CD4-positive, alpha-beta T cell (primary cell): ENCODE results near the gene PGC. TPM values are rescaled to one million over a fixed set of nuclear protein-coding genes. Genes with fewer than 3 reads are reported as not detected.

Source experiments
- ATAC-seq: fragments of 200-7000 bp; cut with Tn5 transposase; one replicate; pipeline ENCODE4 v1.10.0; 2022; ENCODE audit warnings: mild to moderate bottlenecking; ENCODE audit not compliant: poor library complexity
- CTCF ChIA-PET: fragments of 350-600 bp; sonication (Branson Sonifier 250); formaldehyde crosslinking; loops from one replicate; lab custom pipeline; 2021; ENCODE audit warnings: antibody characterized with exemption, inconsistent platforms; lab: Charles Lee
- POLR2A ChIA-PET: fragments of 350-600 bp; sonication (Branson Sonifier 250); formaldehyde crosslinking; loops from one replicate; lab custom pipeline; 2021; ENCODE audit warnings: antibody characterized with exemption, inconsistent platforms; lab: Charles Lee
- DNase-seq, 14 experiments: peaks; one replicate each; pipeline ENCODE4 v3.0.0-alpha.2; 2013 to 2020; ENCODE audit warnings: mixed read lengths in 2 of 14
- H3K27ac ChIP-seq, 2 donors: one replicate each; pipeline versions ENCODE4 v1.5.1 to v1.7.0; 2013; ENCODE audit warnings: low read length in 2 of 2, low read depth in 1 of 2, mild to moderate bottlenecking in 1 of 2
- H3K27me3 ChIP-seq, 2 experiments: 1 replicate in 1 of 2; 2 replicates in 1 of 2; pipeline versions ENCODE4 v1.6.1 to v1.7.0; 2013; ENCODE audit warnings: low read length in 2 of 2, control low read depth in 1 of 2, mild to moderate bottlenecking in 1 of 2, moderate library complexity in 1 of 2; ENCODE audit not compliant: insufficient read depth in 2 of 2, control insufficient read depth in 1 of 2
- H3K36me3 ChIP-seq: one replicate; pipeline ENCODE4 v1.6.1; 2013; ENCODE audit warnings: low read length, control low read depth; ENCODE audit not compliant: insufficient read depth
- H3K4me1 ChIP-seq: one replicate; pipeline ENCODE4 v1.6.1; 2013; ENCODE audit warnings: low read length, control low read depth; ENCODE audit not compliant: insufficient read depth
- H3K4me3 ChIP-seq: one replicate; pipeline ENCODE4 v1.5.1; 2013; ENCODE audit warnings: mild to moderate bottlenecking, low read length, moderate library complexity
- H3K9me3 ChIP-seq, 2 experiments: 1 replicate in 1 of 2; 2 replicates in 1 of 2; pipeline versions ENCODE4 v1.6.1 to v1.7.0; 2013; ENCODE audit warnings: low read length in 2 of 2, mild to moderate bottlenecking in 2 of 2, control low read depth in 1 of 2, moderate library complexity in 1 of 2; ENCODE audit not compliant: control insufficient read depth in 1 of 2, insufficient read depth in 1 of 2
- H3K27ac Mint-ChIP-seq: one replicate; pipeline ENCODE4 v1.8.0; 2020; ENCODE audit warnings: mixed read lengths
- H3K27me3 Mint-ChIP-seq: one replicate; pipeline ENCODE4 v1.8.0; 2021; ENCODE audit warnings: mixed read lengths
- H3K36me3 Mint-ChIP-seq: one replicate; pipeline ENCODE4 v1.8.0; 2021; ENCODE audit warnings: low read depth, mixed read lengths
- H3K4me1 Mint-ChIP-seq: one replicate; pipeline ENCODE4 v1.8.0; 2021; ENCODE audit warnings: low read depth, mixed read lengths
- H3K4me3 Mint-ChIP-seq: one replicate; pipeline ENCODE4 v1.8.0; 2020; ENCODE audit warnings: mild to moderate bottlenecking, mixed read lengths
- H3K9me3 Mint-ChIP-seq: one replicate; pipeline ENCODE4 v1.8.0; 2020; ENCODE audit warnings: mixed read lengths
- intact Hi-C, 2 experiments: fragments of 100-400 bp; cut with DNase I in 1 of 2; cut with micrococcal nuclease in 1 of 2; formaldehyde crosslinking; loops; one replicate each; pipeline versions ENCODE4 v1.15.1 to v1.9.0; 2023 to 2025; cut with DNase I, micrococcal nuclease
- total RNA-seq, 174 experiments: library from RNA in 2 of 174; stranded (reverse) in 2 of 174; gene quantifications; one replicate each; pipeline ENCODE4 v1.2.3 and lab custom pipeline; 2021 to 2026
- TF ChIP-seq, protein P1 (sequence below): fragments of 200-600 bp; IDR thresholded peaks from one replicate; pipeline ENCODE4 v1.8.0; 2022; ENCODE audit warnings: antibody characterized with exemption, mild to moderate bottlenecking

PGC gene
- total RNA-seq, 2 experiments from 2014 or later: not detected

- H3K27me3 Mint-ChIP-seq: no peaks in the 10 kb centered on the region
- H3K27ac ChIP-seq: no peak overlapping the region
- H3K9me3 Mint-ChIP-seq: no peaks in the 10 kb centered on the region
- H3K4me3 ChIP-seq: no peak overlapping the region
- TF ChIP-seq, protein P1, sequence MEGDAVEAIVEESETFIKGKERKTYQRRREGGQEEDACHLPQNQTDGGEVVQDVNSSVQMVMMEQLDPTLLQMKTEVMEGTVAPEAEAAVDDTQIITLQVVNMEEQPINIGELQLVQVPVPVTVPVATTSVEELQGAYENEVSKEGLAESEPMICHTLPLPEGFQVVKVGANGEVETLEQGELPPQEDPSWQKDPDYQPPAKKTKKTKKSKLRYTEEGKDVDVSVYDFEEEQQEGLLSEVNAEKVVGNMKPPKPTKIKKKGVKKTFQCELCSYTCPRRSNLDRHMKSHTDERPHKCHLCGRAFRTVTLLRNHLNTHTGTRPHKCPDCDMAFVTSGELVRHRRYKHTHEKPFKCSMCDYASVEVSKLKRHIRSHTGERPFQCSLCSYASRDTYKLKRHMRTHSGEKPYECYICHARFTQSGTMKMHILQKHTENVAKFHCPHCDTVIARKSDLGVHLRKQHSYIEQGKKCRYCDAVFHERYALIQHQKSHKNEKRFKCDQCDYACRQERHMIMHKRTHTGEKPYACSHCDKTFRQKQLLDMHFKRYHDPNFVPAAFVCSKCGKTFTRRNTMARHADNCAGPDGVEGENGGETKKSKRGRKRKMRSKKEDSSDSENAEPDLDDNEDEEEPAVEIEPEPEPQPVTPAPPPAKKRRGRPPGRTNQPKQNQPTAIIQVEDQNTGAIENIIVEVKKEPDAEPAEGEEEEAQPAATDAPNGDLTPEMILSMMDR: no peak
- H3K36me3 Mint-ChIP-seq: peaks cover 9% of the 10 kb centered on the region
- no peak overlapping the region for H3K4me3 Mint-ChIP-seq
- ATAC-seq (no peak), DNase-seq (no peak)
- intact Hi-C loops: no loop called here
- no peak overlapping the region for H3K27ac Mint-ChIP-seq
- no peaks in the 10 kb centered on the region for H3K4me1 Mint-ChIP-seq
- no peaks in the 10 kb centered on the region for H3K27me3 ChIP-seq
- H3K36me3 ChIP-seq: peaks cover 24% of the 10 kb centered on the region
- no peaks in the 10 kb centered on the region for H3K9me3 ChIP-seq
- POLR2A ChIA-PET: interaction anchor here (0.6 kb wide), 1 partner anchor 136 kb away, joined by 3 read pairs; no protein-coding TSS in a partner anchor
- no peaks in the 10 kb centered on the region for H3K4me1 ChIP-seq
- CTCF ChIA-PET: interaction anchor here (1.6 kb wide), 1 partner anchor 9 kb away, joined by 6 read pairs; no protein-coding TSS in a partner anchor
These were observed 55.0 kb downstream of the PGC start for GRCh38 chr6:41692080-41692675.

GRCh38 chr6:41691426-41692079, 55.6 kb downstream of the PGC start:
- peaks cover 28% of the 10 kb centered on the region for H3K36me3 ChIP-seq
- H3K27me3 ChIP-seq: no peaks in the 10 kb centered on the region
- H3K27me3 Mint-ChIP-seq: no peaks in the 10 kb centered on the region
- intact Hi-C loops: no loop called here
- H3K9me3 ChIP-seq: no peaks in the 10 kb centered on the region
- ChIA-PET CTCF (interaction anchor here (1.6 kb wide), 1 partner anchor 8 kb away, joined by 6 read pairs; no protein-coding TSS in a partner anchor), POLR2A (no interaction called here)
- DNase-seq: no peak
- H3K27ac Mint-ChIP-seq: no peak overlapping the region
- H3K9me3 Mint-ChIP-seq: no peaks in the 10 kb centered on the region
- no peaks in the 10 kb centered on the region for H3K4me1 Mint-ChIP-seq
- no peak overlapping the region for H3K4me3 ChIP-seq
- H3K4me1 ChIP-seq: no peaks in the 10 kb centered on the region
- H3K36me3 Mint-ChIP-seq: peaks cover 10% of the 10 kb centered on the region
- ATAC-seq: no peak
- H3K4me3 Mint-ChIP-seq: no peak overlapping the region
- no peak overlapping the region for H3K27ac ChIP-seq
- TF ChIP-seq, protein P1: no peak

- no peaks in the 10 kb centered on the region for H3K9me3 Mint-ChIP-seq
- TF ChIP-seq, protein P1: no peak
- DNase-seq: no peak
- H3K9me3 ChIP-seq: no peaks in the 10 kb centered on the region
- H3K36me3 ChIP-seq: peaks cover 30% of the 10 kb centered on the region
- no peak overlapping the region for H3K27ac ChIP-seq
- no peaks in the 10 kb centered on the region for H3K27me3 ChIP-seq
- ChIA-PET CTCF (no interaction called here), POLR2A (no interaction called here)
- peaks cover 10% of the 10 kb centered on the region for H3K36me3 Mint-ChIP-seq
- H3K4me3 Mint-ChIP-seq: no peak overlapping the region
- no peaks in the 10 kb centered on the region for H3K27me3 Mint-ChIP-seq
- H3K27ac Mint-ChIP-seq: no peak overlapping the region
- H3K4me1 ChIP-seq: no peaks in the 10 kb centered on the region
- no peak overlapping the region for H3K4me3 ChIP-seq
- H3K4me1 Mint-ChIP-seq: no peaks in the 10 kb centered on the region
- intact Hi-C loops: no loop called here
- ATAC-seq: no peak
These were observed 56.5 kb downstream of the PGC start for GRCh38 chr6:41690541-41691330.
